Chondrocyte (in vitro differentiated cells): ENCODE measurements around the gene DSCAML1. TPM values are rescaled to one million over a fixed set of nuclear protein-coding genes. Genes with fewer than 3 reads are reported as not detected.

ENCODE experiments used
- DNase-seq: peaks from one replicate; pipeline ENCODE4 v3.0.0; 2021; ENCODE audit warnings: mixed read lengths, low spot score
- H3K27ac Mint-ChIP-seq: one replicate; pipeline ENCODE4 v1.8.0; 2021; ENCODE audit warnings: mild to moderate bottlenecking, moderate library complexity, mixed read lengths; ENCODE audit not compliant: unreplicated experiment
- H3K27me3 Mint-ChIP-seq: 2 replicates; pipeline ENCODE4 v1.8.0; 2021; ENCODE audit warnings: low read depth, mixed read lengths
- H3K36me3 Mint-ChIP-seq: 2 replicates; pipeline ENCODE4 v1.8.0; 2021; ENCODE audit warnings: low read depth, mixed read lengths
- H3K4me1 Mint-ChIP-seq: 2 replicates; pipeline ENCODE4 v1.8.0; 2021; ENCODE audit warnings: low read depth, mild to moderate bottlenecking, mixed read lengths
- H3K4me3 Mint-ChIP-seq: one replicate; pipeline ENCODE4 v1.8.0; 2021; ENCODE audit warnings: mild to moderate bottlenecking, moderate library complexity, mixed read lengths; ENCODE audit not compliant: unreplicated experiment
- H3K9me3 Mint-ChIP-seq: 2 replicates; pipeline ENCODE4 v1.8.0; 2021; ENCODE audit warnings: low read depth, mixed read lengths
- CTCF ChIP-seq: fragments of 200-600 bp; sonication (generic); IDR thresholded peaks from 2 replicates; pipeline ENCODE4 v1.5.0; 2021; ENCODE audit warnings: antibody characterized with exemption, mild to moderate bottlenecking, moderate library complexity
- total RNA-seq: library from RNA; stranded (reverse); gene quantifications from 3 replicates; pipeline ENCODE4 v1.2.1, GENCODE V29; 2021

Gene DSCAML1
- total RNA-seq, 1 donor from 2014 or later: not detected

DNA sequence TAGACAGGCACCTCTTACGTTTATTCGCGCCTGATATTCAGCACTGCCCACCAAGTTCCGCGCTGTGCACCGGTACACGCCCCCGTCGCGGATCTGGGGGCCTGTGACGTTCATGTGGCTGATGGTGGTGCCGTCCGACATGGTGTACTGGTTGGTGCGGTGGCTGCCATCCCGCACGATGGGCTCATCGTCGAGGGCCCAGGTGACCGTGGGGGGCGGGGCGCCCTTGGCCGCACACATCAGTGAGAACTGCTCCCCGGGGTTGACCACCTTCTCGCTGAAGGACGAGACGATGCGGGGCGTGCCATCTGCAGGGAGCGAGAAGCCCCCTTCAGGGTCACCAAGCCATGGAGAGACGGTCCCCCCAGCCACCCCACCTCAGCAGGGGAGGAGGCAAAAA is 278.6 kb downstream of the DSCAML1 start:
- H3K9me3 Mint-ChIP-seq: no peaks in the 10 kb centered on the region

GRCh38 chr11:117517097-117517496 is 279.9 kb downstream of the DSCAML1 start:
- Mint-ChIP-seq H3K4me1 (no peaks in the 10 kb centered on the region), H3K27ac (no peak overlapping the region), H3K27me3 (peaks cover 15% of the 10 kb centered on the region), H3K9me3 (no peaks in the 10 kb centered on the region), H3K36me3 (no peaks in the 10 kb centered on the region), H3K4me3 (no peak overlapping the region)
- no peak for TF ChIP-seq CTCF
- no peak for DNase-seq

More for the DNA sequence above, 278.6 kb downstream of the DSCAML1 start:
- TF ChIP-seq CTCF: no peak
- H3K4me1 Mint-ChIP-seq: no peaks in the 10 kb centered on the region
- H3K4me3 Mint-ChIP-seq: no peak overlapping the region
- DNase-seq: no peak
- no peaks in the 10 kb centered on the region for H3K36me3 Mint-ChIP-seq
- H3K27ac Mint-ChIP-seq: no peak overlapping the region
- peaks cover 14% of the 10 kb centered on the region for H3K27me3 Mint-ChIP-seq

- Mint-ChIP-seq H3K9me3 (no peaks in the 10 kb centered on the region), H3K36me3 (no peaks in the 10 kb centered on the region), H3K4me1 (no peaks in the 10 kb centered on the region), H3K4me3 (no peak overlapping the region), H3K27me3 (peaks cover 22% of the 10 kb centered on the region), H3K27ac (no peak overlapping the region)
- DNase-seq: no peak
- TF ChIP-seq CTCF: no peak
Observed at GRCh38 chr11:117515892-117516787, 280.9 kb downstream of the DSCAML1 start.

GRCh38 chr11:117514256-117514655 is 282.8 kb downstream of the DSCAML1 start:
- Mint-ChIP-seq H3K27me3 (peaks cover 26% of the 10 kb centered on the region), H3K4me1 (no peaks in the 10 kb centered on the region), H3K4me3 (no peak overlapping the region), H3K9me3 (no peaks in the 10 kb centered on the region), H3K27ac (no peak overlapping the region), H3K36me3 (no peaks in the 10 kb centered on the region)
- TF ChIP-seq CTCF: no peak
- no peak for DNase-seq

GRCh38 chr11:117513666-117514065 is 283.4 kb downstream of the DSCAML1 start:
- no peak overlapping the region for H3K27ac Mint-ChIP-seq
- DNase-seq: no peak
- peaks cover 31% of the 10 kb centered on the region for H3K27me3 Mint-ChIP-seq
- H3K4me1 Mint-ChIP-seq: no peaks in the 10 kb centered on the region
- no peaks in the 10 kb centered on the region for H3K9me3 Mint-ChIP-seq
- no peak for TF ChIP-seq CTCF
- no peak overlapping the region for H3K4me3 Mint-ChIP-seq
- no peaks in the 10 kb centered on the region for H3K36me3 Mint-ChIP-seq
